Type B pancreatic cell (in vitro differentiated cells): Measurements from ENCODE around the gene U2AF1L4. TPM values are rescaled to one million over a fixed set of nuclear protein-coding genes. Genes with fewer than 3 reads are reported as not detected.

Source experiments
- DNase-seq: peaks from one replicate; pipeline ENCODE4 v3.0.0; 2021; ENCODE audit warnings: mixed read lengths; ENCODE audit not compliant: unreplicated experiment; ENCODE audit errors: extremely low spot score
- H3K27ac Mint-ChIP-seq: 2 replicates; pipeline ENCODE4 v1.8.0; 2021; ENCODE audit warnings: mild to moderate bottlenecking, mixed read lengths
- H3K27me3 Mint-ChIP-seq: 2 replicates; pipeline ENCODE4 v1.8.0; 2021; ENCODE audit warnings: mixed read lengths
- H3K36me3 Mint-ChIP-seq: 2 replicates; pipeline ENCODE4 v1.8.0; 2021; ENCODE audit warnings: mixed read lengths
- H3K4me1 Mint-ChIP-seq: one replicate; pipeline ENCODE4 v1.8.0; 2021; ENCODE audit warnings: mixed read lengths; ENCODE audit not compliant: unreplicated experiment
- H3K4me3 Mint-ChIP-seq: 2 replicates; pipeline ENCODE4 v1.8.0; 2021; ENCODE audit warnings: mild to moderate bottlenecking, mixed read lengths
- H3K9me3 Mint-ChIP-seq: 2 replicates; pipeline ENCODE4 v1.8.0; 2021; ENCODE audit warnings: mixed read lengths
- total RNA-seq: library from RNA; stranded (reverse); gene quantifications from 2 replicates; pipeline ENCODE4 v1.2.1, GENCODE V29; 2021; ENCODE audit warnings: low replicate concordance
- TF ChIP-seq, protein P1 (sequence below): fragments of 200-600 bp; sonication (generic); conservative IDR thresholded peaks from 2 replicates; pipeline ENCODE4 v1.5.0; 2021; ENCODE audit warnings: antibody characterized with exemption, mild to moderate bottlenecking

The U2AF1L4 gene
- total RNA-seq, 1 donor from 2014 or later, result 25.4 TPM

DNA sequence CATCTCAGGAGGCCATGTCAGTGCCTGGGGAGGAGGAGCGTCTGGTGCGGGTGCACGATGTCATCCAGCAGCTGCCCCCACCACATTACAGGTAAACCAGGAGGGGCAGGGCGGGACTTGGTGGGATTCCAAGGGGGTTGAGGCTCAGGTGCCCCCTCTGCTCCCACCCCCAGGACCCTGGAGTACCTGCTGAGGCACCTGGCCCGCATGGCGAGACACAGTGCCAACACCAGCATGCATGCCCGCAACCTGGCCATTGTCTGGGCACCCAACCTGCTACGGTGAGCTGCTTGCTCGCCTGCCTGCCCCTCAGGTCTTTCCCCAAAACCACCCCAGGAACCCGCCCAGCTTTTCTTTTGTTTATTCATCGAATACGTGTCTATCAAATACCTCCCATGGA, 37.4 kb upstream of the U2AF1L4 start:
- DNase-seq, result no peak
- Mint-ChIP-seq H3K9me3 (no peaks in the 10 kb centered on the region), H3K36me3 (peaks cover 6% of the 10 kb centered on the region), H3K4me3 (no peak overlapping the region), H3K4me1 (peaks cover 3% of the 10 kb centered on the region), H3K27ac (no peak overlapping the region), H3K27me3 (no peaks in the 10 kb centered on the region)
- TF ChIP-seq, protein P1, sequence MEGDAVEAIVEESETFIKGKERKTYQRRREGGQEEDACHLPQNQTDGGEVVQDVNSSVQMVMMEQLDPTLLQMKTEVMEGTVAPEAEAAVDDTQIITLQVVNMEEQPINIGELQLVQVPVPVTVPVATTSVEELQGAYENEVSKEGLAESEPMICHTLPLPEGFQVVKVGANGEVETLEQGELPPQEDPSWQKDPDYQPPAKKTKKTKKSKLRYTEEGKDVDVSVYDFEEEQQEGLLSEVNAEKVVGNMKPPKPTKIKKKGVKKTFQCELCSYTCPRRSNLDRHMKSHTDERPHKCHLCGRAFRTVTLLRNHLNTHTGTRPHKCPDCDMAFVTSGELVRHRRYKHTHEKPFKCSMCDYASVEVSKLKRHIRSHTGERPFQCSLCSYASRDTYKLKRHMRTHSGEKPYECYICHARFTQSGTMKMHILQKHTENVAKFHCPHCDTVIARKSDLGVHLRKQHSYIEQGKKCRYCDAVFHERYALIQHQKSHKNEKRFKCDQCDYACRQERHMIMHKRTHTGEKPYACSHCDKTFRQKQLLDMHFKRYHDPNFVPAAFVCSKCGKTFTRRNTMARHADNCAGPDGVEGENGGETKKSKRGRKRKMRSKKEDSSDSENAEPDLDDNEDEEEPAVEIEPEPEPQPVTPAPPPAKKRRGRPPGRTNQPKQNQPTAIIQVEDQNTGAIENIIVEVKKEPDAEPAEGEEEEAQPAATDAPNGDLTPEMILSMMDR, result no peak

DNA sequence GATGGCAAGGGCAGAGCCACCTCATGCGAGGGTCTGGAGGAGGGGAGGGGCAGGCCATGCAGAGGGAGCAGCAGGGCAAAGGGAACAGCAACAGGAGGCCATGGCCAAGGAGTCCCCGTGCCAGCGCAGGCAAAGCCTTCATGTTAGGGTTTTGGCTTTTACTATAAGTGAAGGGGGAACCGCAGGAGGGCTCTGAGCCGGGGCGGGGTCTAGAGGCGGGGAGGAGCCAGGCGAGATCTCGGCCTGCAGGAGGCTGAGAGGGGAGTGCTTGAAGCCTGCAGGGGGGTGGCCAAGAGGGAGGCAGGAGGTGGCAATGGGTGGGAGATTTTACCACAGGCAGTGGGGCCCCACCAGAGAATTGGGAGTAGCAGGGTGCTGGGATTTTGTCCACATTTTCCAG, 36.4 kb upstream of the U2AF1L4 start:
- no peak for DNase-seq
- no peak overlapping the region for H3K27ac Mint-ChIP-seq
- peaks cover 6% of the 10 kb centered on the region for H3K36me3 Mint-ChIP-seq
- no peak overlapping the region for H3K4me3 Mint-ChIP-seq
- no peaks in the 10 kb centered on the region for H3K9me3 Mint-ChIP-seq
- TF ChIP-seq, protein P1, result no peak
- peaks cover 12% of the 10 kb centered on the region for H3K4me1 Mint-ChIP-seq
- no peaks in the 10 kb centered on the region for H3K27me3 Mint-ChIP-seq

DNA sequence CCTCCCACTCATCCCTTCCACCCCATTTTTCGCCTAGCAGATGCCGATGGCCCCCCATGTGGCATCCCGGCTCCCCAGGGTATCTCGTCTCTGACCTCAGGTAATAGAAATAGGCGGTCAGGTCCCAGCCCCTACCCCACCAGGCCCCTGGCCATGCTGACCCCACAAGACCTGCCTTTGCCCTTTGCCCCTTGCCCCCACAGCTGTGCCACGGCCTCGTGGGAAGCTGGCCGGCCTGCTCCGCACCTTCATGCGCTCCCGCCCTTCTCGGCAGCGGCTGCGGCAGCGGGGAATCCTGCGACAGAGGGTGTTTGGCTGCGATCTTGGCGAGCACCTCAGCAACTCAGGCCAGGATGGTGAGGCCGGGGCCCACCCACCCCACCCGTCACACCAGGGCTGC, 35.5 kb upstream of the U2AF1L4 start:
- H3K4me3 Mint-ChIP-seq, result no peak overlapping the region
- no peak for DNase-seq
- H3K9me3 Mint-ChIP-seq, result no peaks in the 10 kb centered on the region
- no peak overlapping the region for H3K27ac Mint-ChIP-seq
- H3K27me3 Mint-ChIP-seq, result no peaks in the 10 kb centered on the region
- TF ChIP-seq, protein P1, result no peak
- H3K4me1 Mint-ChIP-seq, result peaks cover 18% of the 10 kb centered on the region
- peaks cover 6% of the 10 kb centered on the region for H3K36me3 Mint-ChIP-seq

DNA sequence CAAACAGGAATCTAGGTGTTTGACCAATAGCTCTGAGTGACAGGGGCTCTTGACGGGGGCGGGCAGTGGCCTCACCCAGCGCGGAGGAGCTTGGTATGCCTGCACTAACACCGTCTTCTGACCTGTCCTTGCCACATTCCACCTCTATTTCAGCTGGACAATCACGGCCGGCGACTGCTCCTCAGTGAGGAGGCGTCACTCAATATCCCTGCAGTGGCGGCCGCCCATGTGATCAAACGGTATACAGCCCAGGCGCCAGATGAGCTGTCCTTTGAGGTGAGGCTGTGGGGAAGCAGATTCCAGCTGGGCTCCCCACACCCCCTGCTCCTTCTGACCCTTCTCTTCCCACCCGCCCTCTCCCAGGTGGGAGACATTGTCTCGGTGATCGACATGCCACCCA, 34.8 kb upstream of the U2AF1L4 start:
- H3K27ac Mint-ChIP-seq, result no peak overlapping the region
- no peaks in the 10 kb centered on the region for H3K9me3 Mint-ChIP-seq
- H3K4me3 Mint-ChIP-seq, result no peak overlapping the region
- H3K4me1 Mint-ChIP-seq, result peaks cover 20% of the 10 kb centered on the region
- DNase-seq, result no peak
- no peaks in the 10 kb centered on the region for H3K27me3 Mint-ChIP-seq
- H3K36me3 Mint-ChIP-seq, result peaks cover 6% of the 10 kb centered on the region
- TF ChIP-seq, protein P1, result no peak

DNA sequence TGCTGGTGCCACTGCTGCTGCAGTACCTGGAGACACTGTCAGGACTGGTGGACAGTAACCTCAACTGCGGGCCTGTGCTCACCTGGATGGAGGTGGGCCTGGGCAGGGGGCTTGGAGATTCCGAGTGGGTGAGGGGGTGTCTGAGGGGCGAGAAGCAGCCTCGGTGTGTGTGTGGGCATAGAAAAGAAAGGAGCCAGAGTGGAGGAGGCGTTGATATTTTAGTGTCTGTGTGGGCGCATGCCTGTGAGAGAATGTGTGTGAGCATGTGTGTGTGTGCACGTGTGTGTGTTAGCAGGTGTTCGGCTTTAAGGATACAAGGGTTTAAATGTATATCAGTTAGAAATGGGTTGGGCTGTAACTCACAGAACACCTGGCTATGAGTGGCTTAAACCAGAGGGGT, 33.8 kb upstream of the U2AF1L4 start:
- Mint-ChIP-seq H3K4me3 (no peak overlapping the region), H3K9me3 (no peaks in the 10 kb centered on the region), H3K27ac (no peak overlapping the region), H3K36me3 (peaks cover 6% of the 10 kb centered on the region), H3K27me3 (no peaks in the 10 kb centered on the region), H3K4me1 (peaks cover 29% of the 10 kb centered on the region)
- TF ChIP-seq, protein P1, result no peak
- DNase-seq, result no peak

DNA sequence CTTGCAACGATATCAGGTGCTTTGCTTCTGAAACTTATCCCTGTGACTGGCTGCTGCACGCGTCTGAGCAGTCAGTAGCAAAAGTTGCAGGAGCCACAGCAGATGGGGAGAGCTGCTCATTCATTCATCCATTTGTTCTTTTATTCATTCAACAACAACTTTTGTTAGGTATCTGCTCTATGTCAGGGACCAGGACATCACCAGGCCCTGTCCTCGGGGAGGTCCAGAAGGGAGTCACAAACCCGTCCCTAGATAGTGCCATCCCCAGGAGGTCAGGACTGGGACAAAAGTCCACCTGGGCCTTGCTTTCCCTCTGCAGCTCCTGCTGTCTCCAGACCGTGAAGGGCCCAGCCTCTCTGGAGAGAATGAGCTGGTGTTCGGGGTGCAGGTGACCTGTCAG, 32.7 kb upstream of the U2AF1L4 start:
- Mint-ChIP-seq H3K4me1 (peaks cover 31% of the 10 kb centered on the region), H3K36me3 (peaks cover 2% of the 10 kb centered on the region), H3K27me3 (no peaks in the 10 kb centered on the region)

More for the DNA sequence above, 32.7 kb upstream of the U2AF1L4 start:
- Mint-ChIP-seq H3K9me3 (no peaks in the 10 kb centered on the region), H3K4me3 (peak overlapping the region; percentile 84), H3K27ac (no peak overlapping the region)
- TF ChIP-seq, protein P1, result no peak
- no peak for DNase-seq
